Astrocyte of the cerebellum (primary cell): Measurements from ENCODE around the gene PCID2.
"Not testable (repeated sequence)": the region's sequence is repeated elsewhere in the genome, so short reads cannot be mapped to it uniquely, and the experiment has no call there.

ENCODE experiments used
- DNase-seq: peaks from one replicate; pipeline ENCODE4 v3.0.0-alpha.2; 2011; ENCODE audit warnings: low read depth
- H3K4me3 ChIP-seq: 2 replicates; pipeline ENCODE4 v1.5.1; 2011; ENCODE audit warnings: mild to moderate bottlenecking, low read depth, low read length, moderate library complexity
- CTCF ChIP-seq: IDR thresholded peaks from 2 replicates; pipeline ENCODE4 v1.5.1; 2012; ENCODE audit warnings: low read length, low read depth, moderate library complexity, mild to moderate bottlenecking; ENCODE audit errors: missing control alignments
- in situ Hi-C: cut with HindIII; loops from 2 replicates; pipeline ENCODE4 v1.10.0; 2017; ENCODE audit warnings: low sequenced_read_pairs

PCID2 gene

GRCh38 chr13:113208421-113209335, at the start of gene PCID2:
TSS of gene PCID2 (minus strand) at chr13:113208669. CDS start at chr13:113208634, 35 bp downstream.
- peak; percentile 67 for DNase-seq
- in situ Hi-C loops = no loop called here
- no peak for TF ChIP-seq CTCF
- peak within 1 kb of the TSS; percentile 92 for H3K4me3 ChIP-seq

GRCh38 chr13:113257908-113258307, 49.4 kb upstream of the PCID2 start:
- H3K4me3 ChIP-seq, in situ Hi-C loops, DNase-seq: not testable (repeated sequence)

- TF ChIP-seq CTCF = no peak
- no peak overlapping the region for H3K4me3 ChIP-seq
- in situ Hi-C loops = no loop called here
- DNase-seq = no peak
Observed at GRCh38 chr13:113252516-113253095, 44.1 kb upstream of the PCID2 start.

GRCh38 chr13:113245849-113246796, 37.7 kb upstream of the PCID2 start:
- DNase-seq = no peak
- TF ChIP-seq CTCF = peak; percentile 53
- in situ Hi-C loops = no loop called here
- no peak overlapping the region for H3K4me3 ChIP-seq

- in situ Hi-C loops = no loop called here
- TF ChIP-seq CTCF = no peak
- DNase-seq = no peak
- H3K4me3 ChIP-seq = no peak overlapping the region
Observed at GRCh38 chr13:113243847-113244246, 35.4 kb upstream of the PCID2 start.

- H3K4me3 ChIP-seq, DNase-seq, in situ Hi-C loops: not testable (repeated sequence)
Observed at GRCh38 chr13:113241623-113242022, 33.2 kb upstream of the PCID2 start.

GRCh38 chr13:113239986-113240385, 31.5 kb upstream of the PCID2 start:
- no peak overlapping the region for H3K4me3 ChIP-seq
- no peak for TF ChIP-seq CTCF
- in situ Hi-C loops = no loop called here
- DNase-seq = no peak
